PC-3 (cell line): Measurements from ENCODE around the gene GLT6D1. TPM values are rescaled to one million over a fixed set of nuclear protein-coding genes. Genes with fewer than 3 reads are reported as not detected.

Source experiments
- ATAC-seq: fragments of 200-7000 bp; cut with Tn5 transposase; 2 replicates; pipeline ENCODE4 v1.9.1; 2020; ENCODE audit warnings: mild to moderate bottlenecking, moderate library complexity
- BruUV-seq: library from RNA; stranded (reverse); fragments of 400-500 nt; replicated peaks from 2 replicates; lab custom pipeline; 2021; lab: Mats Ljungman, UMichigan
- CTCF ChIA-PET: fragments of 300-600 bp; sonication (Branson Sonifier 250); formaldehyde crosslinking; loops from one replicate; lab custom pipeline; 2022; ENCODE audit warnings: antibody characterized with exemption; lab: Charles Lee
- POLR2A ChIA-PET: fragments of 300-600 bp; sonication (Branson Sonifier 250); formaldehyde crosslinking; loops from one replicate; lab custom pipeline; 2022; ENCODE audit warnings: antibody characterized with exemption; ENCODE audit not compliant: unreplicated experiment; lab: Charles Lee
- DNase-seq: peaks from one replicate; pipeline ENCODE4 v3.0.0-alpha.2; 2015
- H2AFZ ChIP-seq: fragments of 300-600 bp; sonication (generic); 2 replicates; pipeline ENCODE4 v1.6.0; 2016; ENCODE audit warnings: antibody characterized with exemption, low read length
- H3F3A ChIP-seq: fragments of 300-600 bp; sonication (generic); one replicate; pipeline ENCODE4 v1.6.0; 2017; ENCODE audit warnings: antibody characterized with exemption, low read length, control low read depth, mild to moderate bottlenecking; ENCODE audit not compliant: unreplicated experiment
- H3K27ac ChIP-seq: fragments of 300-600 bp; sonication (generic); 2 replicates; pipeline ENCODE4 v1.5.1; 2016; ENCODE audit warnings: mild to moderate bottlenecking, low read length
- H3K27me3 ChIP-seq: fragments of 300-600 bp; sonication (generic); 2 replicates; pipeline ENCODE4 v1.6.1; 2016; ENCODE audit warnings: low read length, mixed read lengths
- H3K36me3 ChIP-seq: fragments of 300-600 bp; sonication (generic); 2 replicates; pipeline ENCODE4 v1.6.1; 2016; ENCODE audit warnings: low read depth, mixed run types, low read length, mixed read lengths
- H3K4me1 ChIP-seq: fragments of 300-600 bp; sonication (generic); 2 replicates; pipeline ENCODE4 v1.5.1; 2016; ENCODE audit warnings: low read length; ENCODE audit not compliant: insufficient read depth
- H3K4me2 ChIP-seq: fragments of 300-600 bp; sonication (generic); 2 replicates; pipeline ENCODE4 v1.6.0; 2016; ENCODE audit warnings: low read length
- H3K4me3 ChIP-seq: fragments of 300-600 bp; sonication (generic); 2 replicates; pipeline ENCODE4 v1.5.1; 2016; ENCODE audit warnings: mild to moderate bottlenecking, low read length, mixed read lengths
- H3K79me2 ChIP-seq: fragments of 300-600 bp; sonication (generic); 2 replicates; pipeline ENCODE4 v1.6.1; 2017; ENCODE audit warnings: low read length, mixed read lengths
- H3K9ac ChIP-seq: fragments of 300-600 bp; sonication (generic); 2 replicates; pipeline ENCODE4 v1.6.0; 2016; ENCODE audit warnings: mild to moderate bottlenecking, low read length
- H3K9me2 ChIP-seq: fragments of 300-600 bp; sonication (generic); replicated peaks from 2 replicates; pipeline ENCODE4 v1.6.1; 2016; ENCODE audit warnings: mixed run types, low read length, mixed read lengths
- H3K9me3 ChIP-seq: fragments of 300-600 bp; sonication (generic); 2 replicates; pipeline ENCODE4 v1.6.1; 2016; ENCODE audit warnings: low read length, mixed read lengths
- H4K20me1 ChIP-seq: fragments of 300-600 bp; sonication (generic); 2 replicates; pipeline ENCODE4 v1.6.1; 2016; ENCODE audit warnings: low read length, mixed read lengths
- CTCF ChIP-seq: fragments of 300-600 bp; sonication (generic); conservative IDR thresholded peaks from 2 replicates; pipeline ENCODE4 v1.5.1; 2017; ENCODE audit warnings: antibody characterized with exemption, low read depth, mild to moderate bottlenecking, low read length
- EZH2 ChIP-seq: fragments of 300-600 bp; sonication (generic); IDR thresholded peaks from one replicate; pipeline ENCODE4 v1.6.1; 2017; ENCODE audit warnings: antibody characterized with exemption, mild to moderate bottlenecking, low read length; ENCODE audit not compliant: unreplicated experiment
- EZH2phosphoT487 ChIP-seq: fragments of 300-600 bp; sonication (generic); IDR thresholded peaks from 2 replicates; pipeline ENCODE4 v1.6.1; 2018; ENCODE audit warnings: mild to moderate bottlenecking, antibody characterized with exemption, low read length, borderline replicate concordance
- intact Hi-C: fragments of 100-400 bp; cut with micrococcal nuclease; formaldehyde crosslinking; loops from 2 replicates; pipeline ENCODE4 v1.9.0; 2023
- total RNA-seq: library from RNA; depleted of rRNA; stranded (reverse); fragments of >200 nt; gene quantifications from 2 replicates; pipeline ENCODE4 v1.2.3, GENCODE V29; 2014

Gene GLT6D1
- total RNA-seq, 1 experiment from 2014 or later, result not detected

DNA sequence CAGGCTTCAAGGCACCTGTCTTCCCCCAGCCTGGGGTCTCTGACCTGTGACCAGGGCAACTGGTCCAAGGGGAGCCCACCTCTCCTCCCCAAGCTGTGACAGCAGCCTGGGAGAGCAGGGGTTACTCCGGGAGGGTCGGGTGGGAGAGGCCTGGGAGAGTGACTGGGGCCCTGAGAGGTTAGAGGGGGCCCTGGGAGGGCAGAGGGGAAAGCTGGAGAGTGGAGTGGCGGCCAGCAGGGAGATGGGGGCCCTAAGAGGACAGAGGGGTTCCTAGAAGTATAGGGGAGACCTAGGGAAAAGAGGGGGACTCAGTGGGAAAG is 24.1 kb upstream of the GLT6D1 start:
- no peak overlapping the region for H3K4me3 ChIP-seq
- H2AFZ ChIP-seq, result no peak overlapping the region
- DNase-seq (no peak), ATAC-seq (no peak)
- H4K20me1 ChIP-seq, result no peaks in the 10 kb centered on the region
- no peak overlapping the region for H3K9ac ChIP-seq
- no peak overlapping the region for H3K27ac ChIP-seq
- H3K4me2 ChIP-seq, result no peak overlapping the region
- CTCF ChIA-PET, result no interaction called here
- H3K9me3 ChIP-seq, result no peaks in the 10 kb centered on the region
- H3K9me2 ChIP-seq, result no peaks in the 10 kb centered on the region
- H3K4me1 ChIP-seq, result no peaks in the 10 kb centered on the region
- POLR2A ChIA-PET, result no interaction called here
- intact Hi-C loops, result no loop called here
- BruUV-seq, result no TSS peak
- no peaks in the 10 kb centered on the region for H3K36me3 ChIP-seq
- H3F3A ChIP-seq, result no peaks in the 10 kb centered on the region
- H3K27me3 ChIP-seq, result 0 out of 2 replicates have a peak, but pooled peaks cover 3% of the 10 kb centered on the region
- no peaks in the 10 kb centered on the region for H3K79me2 ChIP-seq
- TF ChIP-seq EZH2phosphoT487 (no peak), EZH2 (no peak), CTCF (no peak)

- no peak within 1 kb of the TSS for H3K4me3 ChIP-seq
- H3K9me3 ChIP-seq, result no peaks in the 10 kb centered on the region
- H3K36me3 ChIP-seq, result no peaks in the 10 kb centered on the region
- ATAC-seq, result no peak
- no peak for TF ChIP-seq EZH2
- no peak for TF ChIP-seq CTCF
- BruUV-seq, result no TSS peak
- no peak within 1 kb of the TSS for H3K27ac ChIP-seq
- no peaks in the 10 kb centered on the region for H3K4me1 ChIP-seq
- DNase-seq, result no peak
- H4K20me1 ChIP-seq, result no peaks in the 10 kb centered on the region
- ChIA-PET CTCF (no interaction called here), POLR2A (no interaction called here)
- H3K9ac ChIP-seq, result no peak within 1 kb of the TSS
- no peaks in the 10 kb centered on the region for H3K9me2 ChIP-seq
- H3K27me3 ChIP-seq, result 0 out of 2 replicates have a peak, but pooled peaks cover 4% of the 10 kb centered on the region
- H3F3A ChIP-seq, result no peaks in the 10 kb centered on the region
- H3K79me2 ChIP-seq, result no peaks in the 10 kb centered on the region
- H3K4me2 ChIP-seq, result no peak within 1 kb of the TSS
- H2AFZ ChIP-seq, result no peak within 1 kb of the TSS
- intact Hi-C loops, result no loop called here
Observed at GRCh38 chr9:135662758-135663450, 23.6 kb upstream of the GLT6D1 start, which contains the start of gene LCN9. TSS of gene LCN9 (plus strand) at chr9:135663309. CDS start at chr9:135663322, 13 bp downstream.

- no peak for DNase-seq
- H3K27me3 ChIP-seq, result peaks cover 13% of the 10 kb centered on the region; the same call in 1 of the 2 replicates
- H3F3A ChIP-seq, result no peaks in the 10 kb centered on the region
- no TSS peak for BruUV-seq
- H3K4me2 ChIP-seq, result no peak overlapping the region
- H3K36me3 ChIP-seq, result no peaks in the 10 kb centered on the region
- no peak overlapping the region for H3K9ac ChIP-seq
- no peaks in the 10 kb centered on the region for H3K9me2 ChIP-seq
- no peak overlapping the region for H3K4me3 ChIP-seq
- no peaks in the 10 kb centered on the region for H4K20me1 ChIP-seq
- intact Hi-C loops, result no loop called here
- ATAC-seq, result no peak
- no peaks in the 10 kb centered on the region for H3K9me3 ChIP-seq
- TF ChIP-seq CTCF (no peak), EZH2phosphoT487 (no peak), EZH2 (no peak)
- ChIA-PET POLR2A (no interaction called here), CTCF (no interaction called here)
- no peaks in the 10 kb centered on the region for H3K4me1 ChIP-seq
- no peaks in the 10 kb centered on the region for H3K79me2 ChIP-seq
- no peak overlapping the region for H3K27ac ChIP-seq
- H2AFZ ChIP-seq, result no peak overlapping the region
Observed at GRCh38 chr9:135661816-135662560, 22.6 kb upstream of the GLT6D1 start.
